HuH-7 (cell line): ENCODE measurements around the gene TMEM43.

Experiments used
- DNase-seq: peaks from one replicate; pipeline ENCODE4 v3.0.0; 2011; ENCODE audit warnings: low spot score

The TMEM43 gene

GRCh38 chr3:14121859-14122258 lies 3.0 kb upstream of the TMEM43 start:
- peak; percentile 8 for DNase-seq

GRCh38 chr3:14122301-14122700 lies 2.6 kb upstream of the TMEM43 start:
- DNase-seq, result no peak

GRCh38 chr3:14123308-14124222 lies 1.3 kb upstream of the TMEM43 start:
- peak; percentile 12 for DNase-seq

GRCh38 chr3:14124223-14124614 lies 633 bp upstream of the TMEM43 start:
- peak; percentile 81 for DNase-seq

GRCh38 chr3:14125193-14126016 lies 553 bp downstream of the TMEM43 start:
- peak; percentile 69 for DNase-seq

- DNase-seq, result peak; percentile 6
These were observed 1.4 kb downstream of the TMEM43 start for GRCh38 chr3:14126017-14126886.

GRCh38 chr3:14126887-14127505 lies 2.1 kb downstream of the TMEM43 start:
- no peak for DNase-seq

- DNase-seq, result peak; percentile 5
These were observed 2.8 kb downstream of the TMEM43 start for GRCh38 chr3:14127516-14128161.

GRCh38 chr3:14128724-14129123 lies 3.9 kb downstream of the TMEM43 start:
- DNase-seq, result no peak

GRCh38 chr3:14129296-14129695 lies 4.4 kb downstream of the TMEM43 start:
- DNase-seq, result no peak

- no peak for DNase-seq
These were observed 5.4 kb downstream of the TMEM43 start for GRCh38 chr3:14130230-14130629.

GRCh38 chr3:14130707-14131106 lies 5.9 kb downstream of the TMEM43 start:
- DNase-seq, result no peak

GRCh38 chr3:14131134-14131533 lies 6.3 kb downstream of the TMEM43 start:
- no peak for DNase-seq

GRCh38 chr3:14132120-14132519 lies 7.3 kb downstream of the TMEM43 start:
- no peak for DNase-seq

- no peak for DNase-seq
These were observed 7.8 kb downstream of the TMEM43 start for GRCh38 chr3:14132689-14133088.

- no peak for DNase-seq
These were observed 8.4 kb downstream of the TMEM43 start for GRCh38 chr3:14133188-14133800.

- DNase-seq, result no peak
These were observed 9.0 kb downstream of the TMEM43 start for GRCh38 chr3:14133876-14134275.

- DNase-seq, result no peak
These were observed 9.4 kb downstream of the TMEM43 start for GRCh38 chr3:14134291-14134690.

GRCh38 chr3:14135581-14135980 lies 10.7 kb downstream of the TMEM43 start:
- no peak for DNase-seq

GRCh38 chr3:14137004-14137403 lies 12.2 kb downstream of the TMEM43 start:
- no peak for DNase-seq

GRCh38 chr3:14137445-14137844 lies 12.6 kb downstream of the TMEM43 start:
- no peak for DNase-seq
